GM03348 (cell line): ENCODE measurements around the gene ZNF93.
"Not testable (repeated sequence)": the region's sequence is repeated elsewhere in the genome, so short reads cannot be mapped to it uniquely, and the experiment has no call there.

Source experiments
- DNase-seq: peaks from one replicate; pipeline ENCODE4 v3.0.0; 2012; ENCODE audit warnings: low spot score

Gene ZNF93

DNA sequence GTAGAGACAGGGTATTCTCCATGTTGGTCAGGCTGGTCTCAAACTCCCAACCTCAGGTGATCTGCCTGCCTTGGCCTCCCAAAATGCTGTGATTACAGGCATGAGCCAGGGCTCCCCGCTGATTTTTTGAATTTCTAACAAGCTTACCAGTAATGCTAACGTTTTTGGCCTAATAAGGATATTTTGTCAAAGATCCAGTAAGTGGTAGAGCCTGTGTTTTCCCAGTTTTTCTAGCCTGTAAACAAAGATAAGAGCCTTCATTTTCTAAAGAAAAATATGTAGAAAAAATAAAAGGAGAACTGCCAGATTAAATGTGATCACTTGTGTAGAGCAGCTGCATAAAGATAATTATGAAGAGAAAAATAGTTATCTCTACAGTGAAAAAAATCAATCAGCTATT, 37.7 kb downstream of the ZNF93 start:
- DNase-seq, result no peak

DNA sequence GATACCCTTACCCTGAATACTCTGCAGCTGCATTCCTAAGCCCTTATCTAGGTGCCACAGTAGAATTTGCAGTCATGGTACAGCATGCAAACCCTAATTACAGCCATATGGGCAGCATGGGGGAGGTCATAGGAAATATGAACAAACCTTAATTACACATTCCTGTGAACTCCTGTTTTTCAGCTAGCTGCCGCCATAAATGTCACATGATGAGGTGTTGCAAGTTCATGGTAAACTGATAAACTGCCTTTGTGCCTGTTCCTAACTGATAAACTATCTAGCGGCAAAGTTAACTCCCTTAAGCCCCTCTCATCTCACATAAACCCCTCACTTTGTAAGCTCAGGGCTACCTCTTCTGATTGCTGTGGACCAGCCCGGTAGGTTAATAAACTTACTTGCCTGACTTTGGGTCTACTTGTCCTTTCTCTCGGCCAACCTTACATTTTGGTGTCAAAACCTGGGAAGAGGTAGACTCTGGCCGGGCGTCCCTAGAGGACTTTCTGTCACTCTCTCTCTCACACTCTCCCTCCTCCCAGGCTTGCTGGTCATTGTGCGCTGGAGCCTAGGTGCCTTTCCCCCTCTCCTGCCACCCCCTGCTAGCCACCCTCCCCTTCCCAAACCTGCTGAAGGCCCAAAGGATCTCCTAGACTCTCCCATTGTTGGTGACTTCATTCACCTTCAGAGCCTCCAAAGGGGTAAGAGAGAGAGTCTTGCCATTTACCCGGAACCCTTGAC, 43.3 kb downstream of the ZNF93 start:
- no peak for DNase-seq

DNA sequence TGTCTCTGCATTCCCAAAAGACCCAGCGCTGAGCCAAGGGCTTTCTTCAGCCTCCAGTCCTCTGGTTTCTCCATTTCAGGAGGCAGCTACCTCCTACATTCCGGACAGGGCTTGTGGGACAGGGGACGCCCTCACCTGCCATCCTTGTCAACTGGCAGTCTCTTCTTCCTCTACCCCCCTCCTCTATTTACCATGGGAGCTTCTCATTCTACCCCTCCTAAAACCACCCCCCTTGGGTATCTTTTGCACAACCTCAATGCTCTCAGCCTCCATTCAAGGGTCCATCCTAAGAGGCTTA, 43.8 kb downstream of the ZNF93 start:
- no peak for DNase-seq

DNA sequence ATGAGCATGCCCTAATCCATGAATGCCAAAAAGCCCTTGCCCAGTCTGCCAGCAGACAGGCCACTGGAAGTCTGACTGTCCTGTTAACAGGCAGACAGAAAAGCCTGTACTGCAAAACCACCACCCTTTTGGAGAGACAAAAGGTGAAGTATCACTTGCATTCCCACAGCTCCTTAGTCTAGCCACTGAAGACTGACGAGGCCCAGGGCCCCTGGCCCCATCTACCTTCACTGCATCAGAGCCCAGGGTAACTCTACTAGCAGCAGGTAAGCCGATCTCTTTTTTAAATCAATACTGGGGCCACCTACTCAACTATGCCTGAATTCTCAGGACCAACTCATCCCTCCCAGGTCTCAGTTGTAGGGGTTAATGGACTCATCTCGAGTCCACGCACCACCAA, 45.5 kb downstream of the ZNF93 start:
- no peak for DNase-seq

DNA sequence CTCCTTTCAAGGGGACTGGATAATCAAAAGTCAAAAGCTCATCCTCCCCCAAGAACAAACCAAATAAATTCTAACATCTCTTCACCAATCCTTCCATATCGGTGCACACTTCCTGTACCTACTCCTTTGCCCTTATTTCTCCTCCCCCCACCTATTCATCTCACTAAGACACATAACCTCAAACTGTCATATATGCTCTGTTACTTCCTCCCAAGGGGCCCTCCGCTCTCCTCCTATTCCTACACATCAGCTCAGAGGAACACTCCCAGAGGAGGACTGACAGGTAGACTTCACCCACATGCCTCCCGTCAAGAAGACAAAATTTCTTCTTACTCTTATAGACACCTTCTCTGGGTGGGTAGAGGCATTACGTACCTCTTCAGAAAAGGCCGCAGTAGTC, 48.1 kb downstream of the ZNF93 start:
- DNase-seq, result no peak

DNA sequence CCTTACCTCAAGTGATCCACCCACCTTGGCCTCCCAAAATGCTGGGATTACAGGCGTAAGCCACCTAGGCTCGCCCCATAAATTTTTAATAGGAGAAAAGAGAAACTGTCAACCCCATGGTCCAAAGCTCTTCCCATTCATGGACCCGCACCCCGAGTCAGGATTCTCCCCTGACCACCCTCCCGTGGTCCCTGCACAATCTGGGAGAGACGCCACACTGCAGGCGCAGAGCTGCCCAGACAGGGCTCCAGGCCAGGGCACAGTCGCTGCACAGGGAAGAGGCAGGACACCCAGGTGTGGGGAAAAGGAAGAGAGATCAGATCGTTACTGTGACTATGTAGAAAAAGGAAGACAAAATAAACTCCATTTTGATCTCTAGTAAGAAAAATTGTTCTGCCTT, 54.5 kb downstream of the ZNF93 start:
- no peak for DNase-seq

DNA sequence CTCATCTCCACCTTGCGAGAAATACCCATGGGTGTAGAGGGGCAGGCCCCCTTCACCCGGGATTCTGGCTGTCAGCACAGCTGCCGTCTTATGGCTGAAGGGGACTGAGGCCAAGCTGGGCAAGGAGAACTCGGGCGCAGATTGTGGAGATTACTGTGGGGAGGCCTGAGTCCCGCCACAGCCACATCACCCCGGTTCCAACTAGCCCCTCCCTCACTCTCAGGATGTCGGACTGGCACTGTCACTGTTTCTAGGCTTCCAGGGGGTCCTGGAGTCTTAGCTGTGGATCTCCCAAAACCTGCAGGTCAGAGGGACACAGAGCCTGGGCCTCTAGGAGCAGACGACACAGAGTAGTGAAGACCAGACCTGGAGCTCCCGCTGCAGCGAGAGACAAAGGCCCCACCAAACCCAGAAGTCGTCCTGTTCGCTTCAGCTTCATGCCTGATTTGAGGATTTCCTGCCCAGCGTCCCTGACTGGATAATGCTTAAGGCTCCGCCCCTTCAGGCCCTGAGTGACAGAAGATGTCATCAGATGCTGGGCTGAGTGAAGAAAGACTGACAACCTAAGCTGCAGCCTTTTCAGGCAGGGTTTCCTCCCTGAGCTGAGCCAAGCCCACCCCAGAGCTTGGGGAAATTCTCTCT, 55.8 kb downstream of the ZNF93 start:
- no peak for DNase-seq

DNA sequence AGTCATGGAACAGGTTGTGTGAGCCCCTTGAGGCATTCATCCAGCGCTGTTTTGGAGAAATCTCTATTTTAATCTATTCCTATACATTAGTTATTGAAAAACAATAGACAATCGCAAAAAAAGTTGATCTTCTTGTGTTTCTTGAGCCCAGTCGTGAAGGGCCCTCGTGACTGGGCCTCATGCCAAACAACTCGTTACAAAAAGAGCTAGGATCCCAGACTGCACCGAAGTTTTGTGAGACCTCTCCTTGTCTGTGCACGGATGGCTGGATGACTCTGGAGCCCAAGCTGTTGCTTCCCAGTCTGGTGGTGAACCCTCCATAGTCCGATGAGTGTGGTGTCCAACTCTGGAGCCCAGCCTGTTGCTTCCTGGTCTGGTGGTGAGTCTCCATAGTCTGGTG, 57.0 kb downstream of the ZNF93 start:
- DNase-seq, result not testable (repeated sequence)

DNA sequence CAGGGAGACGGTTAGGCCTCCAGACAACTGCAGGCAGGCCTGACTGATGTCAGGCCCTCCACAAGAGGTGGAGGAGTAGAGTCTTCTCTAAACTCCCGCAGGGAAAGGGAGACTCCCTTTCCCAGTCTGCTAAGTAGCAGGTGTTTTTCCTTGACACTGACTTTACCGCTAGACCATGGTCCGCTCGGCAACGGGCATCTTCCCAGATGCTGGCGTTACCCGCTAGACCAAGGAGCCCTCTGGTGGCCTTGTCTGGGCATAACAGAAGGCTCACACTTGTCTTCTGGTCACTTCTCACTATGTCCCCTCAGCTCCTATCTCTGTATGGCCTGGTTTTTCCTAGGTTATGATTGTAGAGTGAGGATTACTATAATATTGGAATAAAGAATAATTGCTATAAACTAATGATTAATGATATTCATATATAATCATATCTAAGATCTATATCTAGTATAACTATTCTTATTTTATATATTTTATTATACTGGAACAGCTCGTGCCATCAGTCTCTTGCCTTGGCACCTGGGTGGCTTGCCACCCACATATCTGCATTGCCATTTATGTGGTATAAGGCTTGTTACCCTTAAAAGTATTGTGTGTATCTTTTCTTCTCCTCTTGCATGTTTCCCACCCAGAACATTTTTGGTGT, 58.5 kb downstream of the ZNF93 start:
- DNase-seq, result not testable (repeated sequence)

DNA sequence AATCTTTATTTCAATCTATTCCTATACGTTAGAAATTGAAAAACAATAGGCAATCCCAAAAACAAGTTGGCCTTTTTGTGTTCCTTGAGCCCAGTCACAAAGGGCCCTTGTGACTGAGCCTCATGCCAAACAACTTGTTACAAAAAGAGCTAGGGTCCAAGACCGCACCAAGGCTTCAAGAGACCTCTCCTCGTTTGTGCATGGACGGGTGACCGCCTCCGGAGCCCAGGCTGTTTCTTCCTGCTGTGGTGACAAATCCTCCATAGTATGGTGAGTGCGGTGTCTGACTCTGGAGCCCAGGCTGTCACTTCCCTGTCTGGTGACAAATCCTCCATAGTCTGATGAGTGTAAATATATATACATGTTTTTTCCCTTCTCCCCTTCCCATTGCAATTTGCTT, 63.7 kb downstream of the ZNF93 start:
- DNase-seq, result no peak

DNA sequence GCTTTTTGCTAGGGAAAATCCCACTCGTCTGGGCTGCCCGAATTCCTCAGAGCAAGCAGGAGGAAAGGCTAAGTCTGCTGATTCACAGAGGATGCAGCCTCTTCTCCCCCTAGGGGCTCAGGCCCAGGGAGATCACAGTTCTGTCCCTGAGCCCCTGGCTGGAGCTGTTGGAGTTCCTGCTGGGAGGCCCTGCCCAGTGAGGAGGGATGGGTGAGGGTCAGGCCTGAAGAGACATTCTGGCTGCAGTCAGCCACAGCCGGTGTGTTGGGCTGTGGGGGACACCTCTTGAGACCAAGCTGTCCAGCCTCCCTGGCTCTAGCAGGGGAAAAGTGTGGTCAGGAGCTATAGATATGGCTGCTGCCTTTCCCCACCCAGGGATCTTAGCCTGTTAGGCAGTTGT, 65.4 kb downstream of the ZNF93 start:
- DNase-seq, result not testable (repeated sequence)

DNA sequence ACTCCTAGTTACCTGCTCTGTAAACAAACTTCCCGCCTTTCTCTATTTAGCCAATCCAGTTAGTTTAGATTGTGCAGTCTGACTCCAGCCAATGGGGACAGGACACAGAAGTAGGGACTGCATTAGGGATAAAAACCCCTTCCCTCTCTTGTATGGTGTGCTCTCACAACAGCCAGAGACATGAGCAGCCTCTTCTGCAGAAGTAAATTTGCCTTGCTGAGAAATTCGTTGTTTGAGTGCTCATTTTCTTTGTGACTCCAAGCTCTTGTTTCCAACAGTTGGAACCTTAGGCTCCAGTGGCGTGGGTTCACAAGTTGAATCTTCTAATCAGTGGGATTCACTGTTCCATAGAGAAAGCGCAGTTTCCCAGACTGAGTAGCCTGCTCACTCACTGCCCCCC, 66.1 kb downstream of the ZNF93 start:
- no peak for DNase-seq
